Hepatic stellate cell (primary cell): ENCODE measurements around the gene CCPG1.
"Not testable (repeated sequence)": the region's sequence is repeated elsewhere in the genome, so short reads cannot be mapped to it uniquely, and the experiment has no call there.

ENCODE experiments used
- DNase-seq: peaks from one replicate; pipeline ENCODE4 v3.0.0; 2011; ENCODE audit warnings: low spot score

The CCPG1 gene

DNA sequence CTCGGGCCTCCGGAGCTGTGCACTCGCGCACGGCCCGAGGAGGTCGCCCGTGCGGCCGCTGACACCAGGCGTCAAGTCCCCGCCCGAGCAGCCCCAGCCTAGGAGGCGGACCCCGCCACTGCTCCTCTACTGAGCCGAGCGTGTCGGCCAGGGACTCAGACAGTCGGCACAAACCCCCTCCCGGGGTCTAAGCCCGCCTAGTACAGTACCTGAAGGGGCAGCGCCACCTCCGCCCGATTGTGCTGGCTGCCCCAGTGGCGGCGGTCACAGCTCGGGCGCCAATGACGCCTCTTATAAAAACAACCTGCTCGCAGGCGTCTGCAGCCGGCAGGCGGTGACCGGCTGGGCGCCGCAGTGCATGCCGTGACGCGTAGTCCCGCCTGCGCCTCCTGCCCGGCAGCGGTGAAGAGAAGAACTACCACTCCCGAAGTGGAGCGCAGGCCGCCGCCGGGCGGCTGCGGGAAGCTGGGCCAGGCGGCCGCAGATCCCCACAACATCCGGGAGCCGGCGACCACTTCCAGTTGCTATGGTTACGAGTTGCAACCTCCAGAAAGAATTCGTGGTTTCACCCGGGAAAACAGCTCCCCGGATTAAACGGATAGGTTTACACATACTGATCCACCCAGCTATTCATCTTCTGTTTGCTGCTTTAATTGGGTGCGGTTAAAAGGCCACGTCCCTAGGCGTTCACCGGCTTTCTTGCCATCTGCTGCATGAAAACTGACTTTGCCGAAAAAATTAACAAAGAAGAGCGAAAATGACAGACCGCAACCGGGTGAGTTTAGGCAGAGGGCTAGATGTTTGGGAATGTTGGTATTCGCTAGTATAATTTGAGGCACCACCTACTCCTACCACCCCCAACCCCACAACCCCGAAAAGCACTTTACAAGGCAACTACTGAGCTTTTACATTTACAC, at the start of gene CCPG1, which contains the start of gene PIERCE2:
Gene CCPG1, minus strand, starts transcription at position 348 of the 917 bp plus-strand sequence. CDS start 18,935 bp downstream, outside the sequence.
Gene PIERCE2, plus strand, starts transcription at position 484 of the 917 bp plus-strand sequence. Its CDS starts 274 bp downstream, at position 758.
- DNase-seq = peak; percentile 94

DNA sequence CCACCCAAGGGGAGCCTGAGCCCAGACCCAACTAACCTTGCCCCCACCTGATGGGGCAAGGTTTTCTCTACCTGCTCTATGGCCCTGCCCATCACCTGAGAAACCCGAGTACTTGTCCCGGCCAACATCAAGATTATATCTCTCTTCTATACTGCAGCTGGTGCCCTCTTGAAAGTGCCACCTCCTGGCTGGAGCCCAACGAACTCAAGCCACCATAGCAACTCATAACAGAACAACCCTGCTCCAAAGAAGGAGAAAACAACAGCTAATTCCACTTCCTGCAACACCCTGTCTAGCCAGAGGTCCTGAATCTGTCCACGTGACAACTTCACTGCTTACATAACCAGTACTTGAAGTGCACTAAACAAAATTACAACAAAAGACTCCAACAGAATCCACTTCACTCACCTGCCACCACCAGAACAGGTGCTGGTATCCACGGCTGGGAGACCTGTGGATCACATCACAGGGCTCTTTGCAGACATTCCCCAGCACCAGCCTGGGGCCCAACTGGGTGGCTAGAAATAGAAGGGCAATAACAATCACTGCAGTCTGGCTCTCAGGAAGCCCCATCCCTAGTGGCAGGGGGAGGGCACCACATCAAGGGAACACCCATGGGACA, 49.4 kb upstream of the CCPG1 start:
- no peak for DNase-seq

DNA sequence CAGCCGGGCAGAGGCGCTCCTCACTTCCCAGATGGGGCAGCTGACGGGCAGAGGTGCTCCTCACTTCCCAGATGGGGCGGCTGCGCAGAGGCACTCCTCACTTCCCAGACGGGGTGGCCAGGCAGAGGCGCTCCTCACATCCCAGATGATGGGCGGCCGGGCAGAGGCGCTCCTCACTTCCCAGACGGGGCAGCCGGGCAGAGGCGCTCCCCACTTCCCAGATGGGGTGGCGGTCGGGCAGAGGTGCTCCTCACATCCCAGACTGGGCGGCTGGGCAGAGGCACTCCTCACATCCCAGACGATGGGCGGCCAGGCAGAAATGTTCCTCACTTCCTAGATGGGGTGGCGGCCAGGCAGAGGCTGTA, 38.9 kb upstream of the CCPG1 start:
- not testable (repeated sequence) for DNase-seq

- not testable (repeated sequence) for DNase-seq
Measured at GRCh38 chr15:55446379-55447029, 38.3 kb upstream of the CCPG1 start.

GRCh38 chr15:55445936-55446335, 37.8 kb upstream of the CCPG1 start:
- DNase-seq = not testable (repeated sequence)

- not testable (repeated sequence) for DNase-seq
Measured at GRCh38 chr15:55443141-55443540, 35.0 kb upstream of the CCPG1 start.

GRCh38 chr15:55434989-55435825, 27.0 kb upstream of the CCPG1 start:
- DNase-seq = peak; percentile 60

DNA sequence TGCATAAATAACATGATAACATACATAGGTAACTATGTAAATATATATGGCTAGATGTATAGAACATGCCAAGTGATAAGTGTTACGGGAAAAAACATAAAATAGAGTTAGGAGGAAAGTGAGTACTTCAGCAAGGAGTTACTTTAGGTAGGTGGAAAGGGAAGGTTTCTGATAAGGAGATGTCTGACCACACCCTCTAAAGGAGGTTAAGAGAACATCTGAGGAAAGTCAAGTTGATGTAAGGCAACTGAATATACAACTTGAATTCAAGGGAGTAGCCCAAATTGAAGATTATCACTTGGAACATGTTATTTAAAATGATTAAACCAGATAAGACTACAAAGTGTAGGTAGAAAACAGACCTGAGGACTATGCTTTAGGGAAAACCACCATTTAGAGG, 13.9 kb upstream of the CCPG1 start:
- DNase-seq = no peak

DNA sequence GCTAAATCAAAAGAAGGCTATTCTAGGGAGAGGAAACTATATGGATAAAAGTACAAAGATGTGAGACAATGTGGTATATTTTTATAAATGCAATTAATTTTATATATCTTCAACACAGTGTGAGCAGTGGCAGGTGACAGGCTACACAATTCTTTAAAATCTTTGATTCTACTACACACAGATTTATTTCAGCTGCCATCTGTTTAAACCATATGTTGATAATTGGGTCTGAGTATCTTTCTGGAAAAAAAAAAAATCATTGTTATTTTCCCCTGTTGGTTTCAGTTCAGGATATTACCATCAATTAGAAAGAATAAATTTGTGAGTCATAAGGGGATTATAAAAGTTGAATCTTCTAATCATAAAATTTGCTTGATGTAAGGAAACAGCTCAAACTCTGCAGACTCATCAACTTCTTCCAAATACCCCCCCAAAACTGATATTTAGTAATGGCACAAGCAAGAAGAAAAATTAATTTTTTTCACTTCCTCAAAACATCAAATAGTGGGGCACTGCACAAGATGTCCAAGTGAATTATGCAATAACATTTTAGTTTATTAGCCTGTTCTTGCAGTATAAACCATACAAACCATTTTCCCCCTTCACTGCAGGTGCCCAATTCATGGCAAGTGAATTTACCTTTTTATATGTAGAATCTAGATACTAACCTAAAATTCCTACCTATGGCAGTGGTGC, 12.2 kb upstream of the CCPG1 start:
- no peak for DNase-seq

DNA sequence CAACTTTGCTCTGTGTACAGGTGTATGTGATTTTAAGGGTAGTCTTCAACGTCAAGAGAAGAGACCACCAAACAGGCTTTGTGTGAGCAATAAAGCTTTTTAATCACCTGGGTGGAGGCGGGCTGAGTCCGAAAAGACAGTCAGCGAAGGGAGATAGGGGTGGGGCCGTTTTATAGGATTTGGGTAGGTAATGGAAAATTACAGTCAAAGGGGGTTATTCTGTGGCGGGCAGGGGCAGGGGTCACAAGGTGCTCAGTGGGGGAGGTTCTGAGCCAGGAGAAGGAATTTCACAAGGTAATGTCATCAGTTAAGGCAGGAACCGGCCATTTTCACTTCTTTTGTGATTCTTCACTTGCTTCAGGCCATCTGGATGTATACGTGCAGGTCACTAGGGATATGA, 9.5 kb upstream of the CCPG1 start:
- not testable (repeated sequence) for DNase-seq

- not testable (repeated sequence) for DNase-seq
Measured at GRCh38 chr15:55408976-55409375, 817 bp upstream of the CCPG1 start.

- DNase-seq = peak; percentile 38
Measured at GRCh38 chr15:55407498-55408011, 604 bp downstream of the CCPG1 start.

DNA sequence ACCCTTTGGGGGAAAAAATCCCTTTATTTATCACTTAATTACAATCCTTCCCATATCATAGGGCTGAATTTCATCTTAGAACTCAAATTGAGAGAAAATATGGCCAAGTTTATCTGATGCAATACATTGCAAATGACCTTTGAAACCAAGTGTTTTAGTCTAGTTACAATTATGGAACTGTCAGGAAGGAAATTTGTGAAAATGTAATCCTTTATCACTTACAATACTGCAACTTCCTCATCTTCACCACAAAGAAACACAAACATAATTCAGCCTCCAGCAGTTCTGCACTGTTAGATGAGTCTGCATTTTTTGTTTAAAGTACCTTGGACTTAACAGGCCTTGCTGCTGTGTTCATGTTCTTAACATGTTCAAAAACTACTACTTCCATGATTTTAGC, 4.6 kb downstream of the CCPG1 start:
- no peak for DNase-seq

- DNase-seq = no peak
Measured at GRCh38 chr15:55402707-55403106, 5.5 kb downstream of the CCPG1 start.

GRCh38 chr15:55401786-55402246, 6.3 kb downstream of the CCPG1 start:
- DNase-seq = no peak

GRCh38 chr15:55400050-55400449, 8.1 kb downstream of the CCPG1 start:
- DNase-seq = not testable (repeated sequence)

DNA sequence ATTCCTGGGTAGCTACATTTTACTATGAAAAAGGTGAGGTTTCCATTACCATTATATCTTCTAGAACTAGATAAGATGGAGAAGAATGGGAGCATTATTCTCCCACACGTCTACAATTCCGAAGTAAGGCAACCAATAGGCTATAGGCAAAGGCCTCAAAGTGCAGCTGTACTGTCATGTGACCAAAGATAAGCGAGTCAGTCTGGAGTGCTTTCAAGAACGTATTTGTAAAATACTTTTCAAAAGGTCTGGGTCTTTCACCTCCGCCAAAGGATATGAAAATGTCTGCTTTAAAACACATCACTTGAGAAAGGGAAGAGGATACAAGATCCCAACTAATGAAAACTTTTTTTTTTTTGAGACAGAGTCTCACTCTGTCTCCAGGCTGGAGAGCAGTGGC, 9.9 kb downstream of the CCPG1 start:
- DNase-seq = no peak

DNA sequence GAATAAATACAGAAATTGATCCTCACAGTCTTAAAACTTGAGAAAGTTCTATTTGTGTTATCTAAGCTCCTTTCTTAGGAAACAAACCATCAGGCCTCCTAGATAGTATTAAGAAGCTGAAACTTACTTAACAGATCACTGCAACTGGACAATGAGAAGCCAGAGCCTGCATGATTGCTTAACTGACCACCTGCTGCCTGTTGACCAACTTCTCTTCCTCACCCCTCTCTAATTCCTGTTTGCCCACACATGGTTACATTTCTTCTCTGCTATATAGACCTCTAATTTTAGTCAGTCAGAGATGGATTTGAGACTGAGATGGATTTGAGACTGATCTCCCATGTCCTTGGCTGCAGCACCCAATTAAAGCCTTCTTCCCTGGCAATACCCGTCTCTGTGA, 13.5 kb downstream of the CCPG1 start:
- DNase-seq = no peak

DNA sequence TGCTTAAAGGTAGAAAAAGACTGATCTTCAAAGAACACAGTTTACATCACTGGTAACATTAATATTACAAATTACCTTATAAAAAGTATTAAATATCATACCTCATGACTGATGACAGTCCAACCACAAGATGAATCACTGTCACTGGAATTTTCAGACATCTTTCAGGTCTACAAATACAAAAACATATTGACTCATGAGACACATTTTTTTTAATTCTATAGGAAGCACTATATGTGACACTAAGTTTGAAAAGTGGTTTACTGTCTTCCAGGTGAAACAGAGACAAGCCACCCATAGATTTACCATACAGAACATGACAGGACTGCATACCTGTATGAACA, 18.9 kb downstream of the CCPG1 start:
- peak; percentile 43 for DNase-seq

DNA sequence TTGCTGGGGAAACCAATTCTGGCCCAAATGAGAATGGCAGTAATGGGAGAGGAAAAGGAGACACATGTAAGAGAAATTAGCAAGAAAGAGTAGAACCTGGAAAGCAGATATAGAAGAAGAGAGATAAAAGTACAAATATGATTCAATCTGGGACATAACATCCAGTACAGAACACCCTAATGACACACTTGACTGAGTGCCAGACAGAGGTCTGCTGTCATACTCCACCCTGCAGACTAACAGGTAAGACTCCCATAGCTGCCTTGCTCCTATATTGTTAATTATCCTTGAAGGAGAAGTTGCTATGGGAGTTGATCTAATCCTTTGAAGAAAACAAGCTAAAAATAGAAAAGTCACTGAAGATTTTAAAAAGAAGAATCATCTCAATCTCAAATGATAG, 21.1 kb downstream of the CCPG1 start:
- DNase-seq = no peak

GRCh38 chr15:55383687-55384086, 24.5 kb downstream of the CCPG1 start:
- no peak for DNase-seq
